Measurements from ENCODE around the gene HPCAL1. TPM values are rescaled to one million over a fixed set of nuclear protein-coding genes. Genes with fewer than 3 reads are reported as not detected.
"Not testable (repeated sequence)": the region's sequence is repeated elsewhere in the genome, so short reads cannot be mapped to it uniquely, and the experiment has no call there.

HPCAL1 gene
- total RNA-seq, 3 donors from 2014 or later = 42.0 to 98.1 (median 47.7) TPM

- no peak overlapping the region for H3K4me3 ChIP-seq
- H3K4me1 ChIP-seq (ENCODE audit: low read depth) = peaks cover 9% of the 10 kb centered on the region
- intact Hi-C loops (cut with DNase I, micrococcal nuclease) = no loop called here
- TF ChIP-seq, protein P1, sequence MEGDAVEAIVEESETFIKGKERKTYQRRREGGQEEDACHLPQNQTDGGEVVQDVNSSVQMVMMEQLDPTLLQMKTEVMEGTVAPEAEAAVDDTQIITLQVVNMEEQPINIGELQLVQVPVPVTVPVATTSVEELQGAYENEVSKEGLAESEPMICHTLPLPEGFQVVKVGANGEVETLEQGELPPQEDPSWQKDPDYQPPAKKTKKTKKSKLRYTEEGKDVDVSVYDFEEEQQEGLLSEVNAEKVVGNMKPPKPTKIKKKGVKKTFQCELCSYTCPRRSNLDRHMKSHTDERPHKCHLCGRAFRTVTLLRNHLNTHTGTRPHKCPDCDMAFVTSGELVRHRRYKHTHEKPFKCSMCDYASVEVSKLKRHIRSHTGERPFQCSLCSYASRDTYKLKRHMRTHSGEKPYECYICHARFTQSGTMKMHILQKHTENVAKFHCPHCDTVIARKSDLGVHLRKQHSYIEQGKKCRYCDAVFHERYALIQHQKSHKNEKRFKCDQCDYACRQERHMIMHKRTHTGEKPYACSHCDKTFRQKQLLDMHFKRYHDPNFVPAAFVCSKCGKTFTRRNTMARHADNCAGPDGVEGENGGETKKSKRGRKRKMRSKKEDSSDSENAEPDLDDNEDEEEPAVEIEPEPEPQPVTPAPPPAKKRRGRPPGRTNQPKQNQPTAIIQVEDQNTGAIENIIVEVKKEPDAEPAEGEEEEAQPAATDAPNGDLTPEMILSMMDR (IDR thresholded peaks at IDR 0.05) = no peak
- ATAC-seq (no peak), DNase-seq (no peak)
- H3K9me3 ChIP-seq = no peaks in the 10 kb centered on the region
- no peaks in the 10 kb centered on the region for H3K36me3 ChIP-seq (ENCODE audit: low read depth)
These were observed 14.1 kb upstream of the HPCAL1 start for GRCh38 chr2:10288606-10289005.

GRCh38 chr2:10289352-10289751 is 13.4 kb upstream of the HPCAL1 start:
- intact Hi-C loops (cut with DNase I, micrococcal nuclease) = no loop called here
- DNase-seq = no peak
- H3K36me3 ChIP-seq (ENCODE audit: low read depth) = no peaks in the 10 kb centered on the region
- H3K4me1 ChIP-seq (ENCODE audit: low read depth) = peaks cover 9% of the 10 kb centered on the region
- H3K4me3 ChIP-seq = no peak overlapping the region
- no peak for ATAC-seq
- peaks cover 4% of the 10 kb centered on the region for H3K9me3 ChIP-seq
- TF ChIP-seq, protein P1 (IDR thresholded peaks at IDR 0.05) = no peak

DNA sequence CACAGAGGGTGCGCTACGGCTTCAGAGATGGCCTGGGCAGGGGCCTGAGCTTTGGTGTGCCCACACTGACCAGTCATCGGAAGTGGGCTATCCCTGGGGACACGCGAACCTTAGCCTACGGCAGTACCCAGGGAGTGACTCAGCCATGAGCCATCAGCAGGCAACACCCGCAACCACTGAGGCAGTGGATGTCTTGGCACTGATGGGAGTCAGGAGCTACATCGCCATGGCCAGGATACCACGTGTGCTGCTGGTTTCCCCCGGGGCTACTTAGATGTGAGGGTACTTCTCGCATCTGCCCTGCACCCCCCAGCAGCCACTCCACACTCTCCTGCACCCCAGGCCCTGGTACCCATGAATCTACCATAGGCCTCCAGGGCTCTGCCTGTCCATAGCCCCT is 12.8 kb upstream of the HPCAL1 start:
- no peak overlapping the region for H3K4me3 ChIP-seq
- no peaks in the 10 kb centered on the region for H3K36me3 ChIP-seq (ENCODE audit: low read depth)
- peaks cover 9% of the 10 kb centered on the region for H3K4me1 ChIP-seq (ENCODE audit: low read depth)
- intact Hi-C loops (cut with DNase I, micrococcal nuclease) = no loop called here
- TF ChIP-seq, protein P1 (IDR thresholded peaks at IDR 0.05) = no peak
- H3K9me3 ChIP-seq = peaks cover 4% of the 10 kb centered on the region
- ATAC-seq = peak; percentile 9
- peak in 1 of 3 donors; percentile 32 for DNase-seq

GRCh38 chr2:10291376-10291775 is 11.3 kb upstream of the HPCAL1 start:
- intact Hi-C loops (cut with DNase I, micrococcal nuclease); H3K9me3 ChIP-seq; H3K4me3 ChIP-seq; DNase-seq; H3K4me1 ChIP-seq (ENCODE audit: low read depth); ATAC-seq; H3K36me3 ChIP-seq (ENCODE audit: low read depth): not testable (repeated sequence)

- intact Hi-C loops (cut with DNase I, micrococcal nuclease) = no loop called here
- DNase-seq (no peak), ATAC-seq (no peak)
- TF ChIP-seq, protein P1 (IDR thresholded peaks at IDR 0.05) = no peak
- no peaks in the 10 kb centered on the region for H3K36me3 ChIP-seq (ENCODE audit: low read depth)
- peaks cover 4% of the 10 kb centered on the region for H3K9me3 ChIP-seq
- no peak overlapping the region for H3K4me3 ChIP-seq
- no peaks in the 10 kb centered on the region for H3K4me1 ChIP-seq (ENCODE audit: low read depth)
These were observed 10.7 kb upstream of the HPCAL1 start for GRCh38 chr2:10292033-10292432.

DNA sequence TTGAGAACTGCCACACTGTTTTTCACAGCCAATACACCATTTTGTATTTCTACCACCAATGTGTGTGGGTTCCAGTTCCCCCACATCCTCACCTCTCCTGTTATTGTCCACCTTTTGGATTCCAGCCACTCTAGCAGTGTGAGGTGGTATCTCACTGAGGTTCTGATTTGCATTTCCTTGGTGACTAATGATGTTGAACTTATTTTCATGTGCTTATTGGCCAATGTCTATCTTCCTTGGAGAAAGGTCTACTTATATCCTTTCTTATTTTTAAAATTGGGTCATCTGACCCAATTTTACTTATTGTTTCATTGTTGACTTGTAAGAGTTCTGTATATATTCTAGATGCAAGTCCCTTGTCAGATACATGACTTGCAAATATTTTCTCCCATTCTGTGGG is 9.1 kb upstream of the HPCAL1 start:
- TF ChIP-seq, protein P1 (IDR thresholded peaks at IDR 0.05) = no peak
- DNase-seq = no peak
- Histone ChIP-seq H3K4me3 (no peak overlapping the region), H3K9me3 (peaks cover 4% of the 10 kb centered on the region), H3K4me1 (ENCODE audit: low read depth) (no peaks in the 10 kb centered on the region), H3K36me3 (ENCODE audit: low read depth) (no peaks in the 10 kb centered on the region)
- intact Hi-C loops (cut with DNase I, micrococcal nuclease) = no loop called here
- no peak for ATAC-seq
